ENCODE measurements around the gene KIF26A.
"Not testable (repeated sequence)": the region's sequence is repeated elsewhere in the genome, so short reads cannot be mapped to it uniquely, and the experiment has no call there.

KIF26A gene

DNA sequence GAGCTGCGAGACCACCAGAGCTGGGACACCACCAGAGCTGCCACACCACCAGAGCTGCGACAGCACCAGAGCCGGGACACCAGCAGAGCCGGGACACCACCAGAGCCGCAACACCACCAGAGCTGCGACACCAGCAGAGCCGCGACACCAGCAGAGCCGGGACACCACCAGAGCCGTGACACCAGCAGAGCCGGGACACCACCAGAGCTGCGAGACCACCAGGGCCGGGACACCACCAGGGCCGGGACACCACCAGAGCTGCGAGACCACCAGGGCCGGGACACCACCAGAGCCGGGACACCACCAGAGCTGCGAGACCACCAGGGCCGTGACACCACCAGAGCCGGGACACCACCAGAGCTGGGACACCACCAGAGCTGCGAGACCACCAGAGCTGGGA, 69.9 kb downstream of the KIF26A start:
- DNase-seq (ENCODE audit: low read depth in 2 of 2), result not testable (repeated sequence)

DNA sequence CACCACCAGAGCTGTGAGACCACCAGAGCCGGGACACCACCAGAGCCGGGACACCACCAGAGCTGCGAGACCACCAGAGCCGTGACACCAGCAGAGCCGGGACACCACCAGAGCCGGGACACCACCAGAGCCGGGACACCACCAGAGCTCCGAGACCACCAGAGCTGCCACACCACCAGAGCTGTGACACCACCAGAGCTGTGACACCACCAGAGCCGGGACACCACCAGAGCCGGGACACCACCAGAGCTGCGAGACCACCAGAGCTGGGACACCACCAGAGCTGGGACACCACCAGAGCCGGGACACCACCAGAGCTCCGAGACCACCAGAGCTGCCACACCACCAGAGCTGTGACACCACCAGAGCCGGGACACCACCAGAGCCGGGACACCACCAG, 70.7 kb downstream of the KIF26A start:
- DNase-seq (ENCODE audit: low read depth in 2 of 2), result not testable (repeated sequence)

DNA sequence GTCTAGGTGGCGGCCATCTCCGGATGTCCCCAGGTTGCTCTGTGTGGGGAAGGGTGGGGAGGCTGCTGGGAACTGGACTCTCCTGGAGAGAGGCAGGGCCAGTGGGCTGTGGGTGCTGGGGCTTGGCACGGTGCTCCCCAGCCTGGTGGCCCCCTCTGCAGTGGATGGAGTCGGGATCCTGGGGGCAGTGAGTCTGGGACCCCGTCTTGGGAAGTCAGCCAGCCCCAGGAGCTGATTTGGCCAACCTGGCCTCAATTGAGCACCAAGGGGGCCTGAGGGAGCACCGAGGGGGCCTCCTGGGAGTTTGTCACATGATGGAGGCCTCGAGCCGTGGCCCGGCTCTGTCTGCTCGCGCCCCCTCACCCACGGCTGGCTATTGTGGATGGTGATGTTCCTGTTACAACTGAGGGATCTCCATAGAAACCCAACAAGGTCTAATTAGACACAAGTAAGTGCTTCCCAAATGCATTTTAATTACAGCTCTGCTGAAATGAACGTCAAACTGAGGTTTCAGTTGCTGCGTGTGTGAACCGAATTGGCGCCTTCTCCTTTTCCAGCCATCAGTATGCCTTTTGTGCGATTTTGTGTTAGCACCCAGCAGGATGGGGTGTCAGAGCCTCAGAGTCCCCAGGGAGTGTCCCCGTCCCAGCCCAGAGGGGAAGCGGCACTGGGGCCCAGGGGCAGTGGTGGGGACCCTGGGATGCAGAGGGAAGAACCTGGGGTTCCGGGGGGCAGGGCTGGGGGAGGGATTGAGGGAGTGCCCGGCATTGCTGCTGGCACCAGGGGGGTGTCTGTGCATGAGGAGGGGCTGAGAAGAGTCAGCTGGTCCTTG, 71.8 kb downstream of the KIF26A start:
- DNase-seq (ENCODE audit: low read depth in 2 of 2), result no peak

DNA sequence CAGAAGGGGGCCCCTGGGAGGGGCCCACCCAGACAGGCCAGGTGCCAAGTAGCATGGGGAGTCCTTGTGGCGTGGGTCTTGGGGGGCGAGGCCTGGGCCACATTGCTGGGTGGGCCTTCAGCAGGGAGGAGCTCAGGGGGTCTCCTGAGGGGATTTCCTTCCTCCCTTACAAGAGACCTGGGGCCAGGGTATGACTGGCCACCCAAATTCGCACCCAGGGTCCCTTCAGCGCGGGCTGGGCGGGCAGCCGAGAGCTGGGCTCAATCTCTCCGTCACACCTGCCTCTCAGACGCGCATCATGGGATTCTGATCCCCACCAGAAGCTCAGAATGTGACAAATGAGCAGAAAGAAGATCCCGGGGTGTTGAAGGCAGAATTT, 72.4 kb downstream of the KIF26A start:
- DNase-seq (ENCODE audit: low read depth in 2 of 2), result no peak

DNA sequence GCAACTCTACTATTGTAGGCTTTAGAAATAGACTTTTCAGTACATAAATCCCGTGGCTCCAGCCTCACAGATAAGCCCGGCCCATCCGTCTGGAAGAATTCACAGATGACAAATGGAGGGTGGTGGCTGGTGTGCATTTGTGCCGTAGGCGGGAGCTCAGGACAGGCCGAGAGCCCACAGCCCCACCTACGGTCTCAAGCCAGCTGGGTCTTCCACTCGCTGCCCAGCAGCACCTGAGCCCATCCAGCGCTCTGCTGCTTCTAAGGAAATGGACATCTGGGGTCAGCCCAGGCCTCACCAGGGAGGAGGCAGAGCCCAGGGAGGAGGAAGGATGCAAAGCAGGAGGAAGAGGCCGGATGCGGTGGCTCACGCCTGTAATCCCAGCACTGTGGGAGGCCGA, 72.8 kb downstream of the KIF26A start:
- DNase-seq (ENCODE audit: low read depth in 2 of 2), result no peak

DNA sequence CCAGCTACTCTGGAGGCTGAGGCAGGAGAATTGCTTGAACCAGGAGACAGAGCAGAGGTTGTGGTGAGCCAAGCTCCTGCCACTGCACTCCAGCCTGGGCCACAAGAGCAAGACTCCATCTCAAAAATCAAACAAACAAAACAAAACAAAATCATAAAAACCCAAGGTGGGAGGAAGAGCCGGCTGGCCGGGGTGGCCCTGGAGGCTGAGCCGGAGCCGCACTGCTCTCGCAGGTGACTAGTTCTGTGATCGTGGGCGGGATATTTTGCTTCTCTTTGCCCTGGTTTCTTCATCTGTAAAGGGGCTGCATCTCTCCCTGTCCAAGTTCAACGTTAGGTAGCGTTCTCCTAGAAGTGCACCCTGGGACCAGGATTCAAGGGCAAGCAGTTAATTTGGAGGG, 73.4 kb downstream of the KIF26A start:
- no peak for DNase-seq (ENCODE audit: low read depth in 2 of 2)

DNA sequence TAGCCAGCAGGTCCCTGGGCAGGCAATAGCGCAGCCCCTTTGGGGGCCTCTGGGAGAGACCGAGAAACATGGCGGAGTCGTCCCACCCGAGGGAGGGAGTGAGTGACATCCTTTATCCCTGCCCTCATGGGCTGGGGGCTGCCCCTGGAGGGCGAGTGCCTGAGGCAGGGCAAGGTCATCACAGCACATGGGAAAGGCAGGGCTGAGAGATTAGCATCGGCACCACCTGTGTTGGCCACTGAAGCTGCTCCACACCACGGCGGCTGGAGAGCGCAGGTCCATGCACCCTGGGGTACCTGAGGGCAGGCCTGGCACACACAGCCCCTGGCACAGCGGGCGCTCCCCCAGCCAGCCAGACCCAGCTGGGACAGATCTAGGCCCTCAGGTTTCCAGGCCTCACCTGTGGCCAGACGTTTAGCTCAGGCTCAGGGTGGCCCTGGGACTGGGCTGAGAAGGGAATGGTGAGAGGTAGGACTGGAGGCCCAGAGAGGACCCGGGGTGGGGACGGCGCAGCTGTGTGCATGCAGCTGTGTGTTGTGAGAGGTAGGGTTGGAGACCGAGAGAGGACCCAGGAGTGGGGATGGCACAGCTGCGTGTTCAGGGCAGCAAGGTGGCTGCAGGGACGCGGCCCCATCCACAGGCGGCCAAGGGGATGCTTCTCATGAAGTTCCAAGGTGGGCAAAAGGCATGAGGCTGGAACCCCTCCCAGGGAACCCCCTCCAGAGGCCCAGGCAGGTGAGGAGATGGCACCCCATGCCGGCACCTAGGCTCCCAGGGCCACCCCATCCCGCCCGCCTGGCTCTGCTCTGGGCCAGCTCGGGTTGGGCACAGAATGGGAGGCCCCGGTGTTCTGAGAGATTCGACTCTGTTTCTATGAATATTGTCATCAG, 74.1 kb downstream of the KIF26A start:
- DNase-seq (ENCODE audit: low read depth in 2 of 2), result no peak

DNA sequence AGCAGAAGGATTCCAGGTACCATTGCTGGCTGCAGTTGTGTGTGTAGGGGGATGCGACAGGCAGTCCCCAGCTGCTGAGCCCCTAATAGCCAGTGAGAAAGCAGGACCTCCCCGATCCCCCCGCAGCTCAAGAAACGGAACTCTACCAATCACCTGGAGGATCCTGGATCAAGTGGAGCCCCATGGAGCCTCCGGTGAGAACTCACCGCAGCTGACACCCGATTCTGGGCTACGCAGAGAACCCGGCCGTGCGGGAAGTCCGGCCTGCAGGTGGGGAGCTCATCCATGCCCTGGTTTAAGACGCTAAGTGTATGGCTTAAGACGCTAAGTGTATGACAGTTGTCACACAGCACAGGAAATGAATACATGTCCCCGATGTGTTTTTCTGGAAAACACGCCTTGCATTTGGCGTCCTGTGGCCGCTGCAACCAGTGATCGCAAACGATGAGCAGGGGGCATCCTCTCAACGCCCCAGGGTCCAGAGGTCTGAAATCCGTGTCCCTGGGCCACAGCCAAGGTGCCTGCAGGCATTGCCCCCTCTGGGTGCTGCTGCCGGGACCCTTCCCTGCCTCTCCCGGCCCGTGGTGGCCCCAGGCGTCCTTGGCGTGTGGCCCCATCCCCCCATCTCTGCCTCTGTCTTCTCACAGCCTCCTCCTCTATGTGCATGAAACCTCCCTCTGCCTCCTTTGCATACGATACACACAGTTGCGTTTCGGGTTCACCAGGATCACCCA, 75.1 kb downstream of the KIF26A start:
- no peak for DNase-seq (ENCODE audit: low read depth in 2 of 2)

DNA sequence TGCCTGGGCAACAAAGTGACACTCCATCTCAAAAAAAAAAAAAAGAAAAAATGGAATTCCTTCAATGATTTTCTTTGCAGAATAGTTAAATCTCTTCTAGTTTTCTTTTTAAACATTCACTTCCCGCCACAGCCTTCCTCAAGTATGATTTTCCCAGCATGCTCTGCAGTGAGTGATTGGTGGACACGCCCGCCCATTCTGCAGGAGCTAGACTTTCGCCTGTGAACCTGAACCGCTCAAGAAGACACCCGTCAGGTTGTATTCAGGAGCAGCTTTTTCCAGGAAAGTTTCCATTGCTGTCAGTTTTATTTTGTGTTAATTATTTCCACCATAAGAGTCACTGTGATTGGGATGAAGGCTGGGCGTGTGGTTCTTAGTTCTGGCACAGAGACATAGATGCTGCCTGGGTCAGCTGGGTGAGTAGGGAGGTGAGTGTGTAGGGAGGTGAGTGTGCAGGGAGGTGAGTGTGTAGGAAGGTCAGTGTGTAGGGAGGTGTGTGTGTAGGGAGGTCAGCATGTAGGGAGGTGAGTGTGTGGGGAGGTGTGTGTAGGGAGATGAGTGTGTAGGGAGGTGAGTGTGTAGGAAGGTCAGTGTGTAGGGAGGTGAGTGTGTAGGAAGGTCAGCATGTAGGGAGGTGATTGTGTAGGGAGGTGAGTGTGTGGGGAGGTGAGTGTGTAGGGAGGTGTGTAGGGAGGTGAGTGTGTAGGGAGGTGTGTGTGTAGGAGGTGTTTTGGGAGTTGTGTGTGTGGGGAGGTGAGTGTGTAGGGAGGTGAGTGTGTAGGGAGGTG, 76.2 kb downstream of the KIF26A start:
- DNase-seq (ENCODE audit: low read depth in 2 of 2), result no peak

DNA sequence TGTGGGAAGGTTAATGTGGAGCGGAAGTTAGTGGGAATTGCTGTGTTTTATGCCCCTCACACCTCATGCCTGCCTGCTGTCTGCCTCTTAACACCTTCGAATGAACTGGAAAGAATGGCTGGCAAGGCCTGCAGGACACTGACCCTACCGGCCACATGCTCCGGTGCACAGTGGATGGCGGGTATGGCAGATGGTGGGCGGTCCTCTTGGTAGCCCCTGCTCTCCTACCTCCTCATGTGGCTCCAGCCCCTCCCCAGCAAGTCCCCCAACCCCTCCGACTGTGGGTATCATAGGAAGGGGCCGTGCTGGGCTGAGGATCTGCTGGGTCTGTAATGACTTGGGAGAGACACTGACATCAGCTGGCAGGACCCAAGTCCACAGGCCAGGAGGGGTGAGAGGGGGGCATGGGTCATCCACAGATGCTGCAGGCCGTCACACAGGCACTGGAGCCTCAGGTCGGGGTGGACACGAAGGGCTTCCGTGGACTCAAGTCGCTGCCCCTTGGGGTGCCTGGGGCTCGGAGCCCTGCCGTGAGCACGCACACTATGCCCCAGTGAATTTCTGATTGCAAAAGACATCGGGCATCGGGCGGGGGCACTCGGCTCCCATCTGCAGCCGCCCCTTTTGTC, 77.4 kb downstream of the KIF26A start:
- DNase-seq (ENCODE audit: low read depth in 2 of 2), result no peak

DNA sequence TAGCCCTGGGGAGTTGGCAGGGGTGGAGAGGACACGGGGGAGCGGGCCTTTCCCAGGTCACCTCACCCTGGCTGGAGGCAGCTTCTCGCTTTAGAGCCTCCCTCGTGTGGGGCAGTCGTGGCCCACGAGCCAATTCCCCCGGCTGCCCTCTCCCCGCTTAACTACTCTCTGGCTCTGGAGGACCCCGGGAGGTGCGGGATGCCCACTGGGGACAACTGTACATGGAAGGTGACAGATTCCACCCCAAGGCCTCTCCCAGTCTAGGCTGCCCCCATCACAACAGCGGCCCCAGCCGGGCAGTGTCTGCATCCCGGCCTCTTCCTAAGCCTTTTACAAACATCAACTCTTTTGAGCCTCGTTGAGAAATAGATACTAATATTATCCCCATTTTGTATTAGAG, 78.1 kb downstream of the KIF26A start:
- no peak for DNase-seq (ENCODE audit: low read depth in 2 of 2)

DNA sequence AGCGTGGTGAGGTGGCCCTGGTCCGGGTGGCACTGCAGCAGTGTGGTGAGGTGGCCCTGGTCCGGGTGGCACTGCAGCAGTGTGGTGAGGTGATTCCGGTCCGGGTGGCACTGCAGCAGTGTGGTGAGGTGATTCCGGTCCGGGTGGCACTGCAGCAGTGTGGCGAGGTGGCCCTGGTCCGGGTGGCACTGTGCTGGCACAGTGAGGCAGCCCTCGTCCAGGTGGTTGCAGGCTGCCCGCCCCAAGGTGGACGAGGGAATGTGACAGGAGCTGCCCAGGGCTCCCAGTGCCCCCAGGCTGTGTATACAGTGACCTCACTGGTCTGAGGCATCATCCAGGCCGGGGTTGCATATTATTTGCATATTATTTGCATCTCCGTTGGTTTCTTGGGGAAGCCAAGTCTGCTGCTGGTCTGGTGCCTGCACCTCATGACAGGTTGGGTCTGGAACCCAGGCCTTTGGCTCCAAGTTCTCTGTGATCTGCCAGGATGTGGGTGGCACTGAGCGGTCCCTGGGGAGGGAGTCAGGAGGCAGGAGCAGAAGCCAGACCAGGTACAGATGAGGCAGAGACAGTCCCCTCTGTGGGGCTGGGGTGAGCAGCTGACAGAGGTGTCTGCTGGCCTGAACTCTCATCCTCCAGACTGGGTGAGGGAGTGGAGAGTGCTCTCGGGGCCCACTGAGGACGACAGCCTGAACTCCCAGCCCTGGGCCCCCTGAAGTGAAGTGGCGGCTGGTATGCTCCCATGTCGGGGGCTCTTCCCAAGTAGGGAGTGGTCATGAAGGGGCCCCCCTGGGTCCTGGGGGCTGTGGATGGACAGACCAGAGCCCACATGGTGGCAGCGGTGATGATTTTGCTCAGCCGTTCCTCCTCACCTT, 79.3 kb downstream of the KIF26A start:
- no peak for DNase-seq (ENCODE audit: low read depth in 2 of 2)

DNA sequence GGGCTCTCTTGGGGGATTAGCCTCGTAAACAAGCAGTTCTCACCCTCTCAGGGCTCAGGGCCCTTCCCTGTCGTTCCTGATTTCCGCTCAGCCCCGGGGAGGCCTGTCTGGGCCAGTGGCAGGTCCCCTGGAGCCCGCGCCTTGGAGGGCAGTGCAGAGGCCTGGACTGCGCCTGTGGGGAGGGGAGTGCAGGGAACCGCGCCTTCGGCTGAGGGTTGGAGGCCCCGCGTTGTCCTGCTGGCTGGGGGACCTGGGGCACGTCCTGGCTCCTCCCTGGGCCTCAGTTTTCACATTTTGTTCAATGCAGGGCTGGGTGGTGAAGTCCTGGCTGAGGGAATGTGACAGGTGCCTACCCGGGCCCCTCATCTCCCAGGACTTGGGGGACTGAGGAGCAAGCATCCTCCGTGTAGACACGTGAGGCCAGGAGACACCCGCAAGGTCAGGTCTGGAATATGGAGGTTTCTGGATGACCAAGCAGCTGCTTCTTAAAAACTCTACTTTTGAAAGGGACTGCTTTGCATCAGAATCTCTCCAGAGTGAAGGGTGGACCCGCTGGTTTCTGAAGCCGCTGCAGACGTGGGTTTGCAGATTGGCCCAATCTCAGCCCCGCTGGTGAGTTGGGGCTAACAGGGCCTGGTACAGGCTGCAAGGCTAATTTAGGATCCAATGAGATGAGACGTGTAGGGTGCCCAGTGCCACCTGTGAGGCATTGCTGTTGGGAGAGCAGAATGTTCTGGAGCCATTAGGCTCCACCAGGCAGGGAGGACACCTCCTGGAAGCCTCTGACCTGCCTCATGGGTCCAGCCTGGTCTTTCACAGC, 80.2 kb downstream of the KIF26A start:
- no peak for DNase-seq (ENCODE audit: low read depth in 2 of 2)

DNA sequence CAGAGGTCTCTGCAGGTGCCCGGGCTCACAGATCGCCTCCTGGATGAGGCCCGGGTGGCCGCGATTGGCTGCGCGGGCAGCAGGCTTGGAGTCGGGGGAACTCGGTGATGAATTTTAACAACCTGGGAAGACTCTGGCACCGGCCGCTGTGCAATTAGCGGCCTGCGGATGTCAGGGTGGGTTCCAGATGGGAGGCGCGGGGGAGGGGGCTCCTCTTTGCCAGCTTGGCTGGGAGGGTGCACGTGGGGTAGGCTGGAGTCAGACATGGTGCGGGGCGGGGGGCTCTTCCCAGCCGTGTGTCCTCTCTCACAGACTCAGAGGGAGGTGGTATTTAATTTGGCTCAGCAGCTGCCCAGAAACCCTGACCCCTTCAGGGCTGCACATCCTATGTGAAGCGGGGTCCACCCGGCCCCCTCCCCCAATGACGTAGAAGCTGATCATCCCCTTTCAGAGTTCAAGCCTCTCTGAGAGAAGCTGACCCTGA, 81.4 kb downstream of the KIF26A start:
- no peak for DNase-seq (ENCODE audit: low read depth in 2 of 2)

DNA sequence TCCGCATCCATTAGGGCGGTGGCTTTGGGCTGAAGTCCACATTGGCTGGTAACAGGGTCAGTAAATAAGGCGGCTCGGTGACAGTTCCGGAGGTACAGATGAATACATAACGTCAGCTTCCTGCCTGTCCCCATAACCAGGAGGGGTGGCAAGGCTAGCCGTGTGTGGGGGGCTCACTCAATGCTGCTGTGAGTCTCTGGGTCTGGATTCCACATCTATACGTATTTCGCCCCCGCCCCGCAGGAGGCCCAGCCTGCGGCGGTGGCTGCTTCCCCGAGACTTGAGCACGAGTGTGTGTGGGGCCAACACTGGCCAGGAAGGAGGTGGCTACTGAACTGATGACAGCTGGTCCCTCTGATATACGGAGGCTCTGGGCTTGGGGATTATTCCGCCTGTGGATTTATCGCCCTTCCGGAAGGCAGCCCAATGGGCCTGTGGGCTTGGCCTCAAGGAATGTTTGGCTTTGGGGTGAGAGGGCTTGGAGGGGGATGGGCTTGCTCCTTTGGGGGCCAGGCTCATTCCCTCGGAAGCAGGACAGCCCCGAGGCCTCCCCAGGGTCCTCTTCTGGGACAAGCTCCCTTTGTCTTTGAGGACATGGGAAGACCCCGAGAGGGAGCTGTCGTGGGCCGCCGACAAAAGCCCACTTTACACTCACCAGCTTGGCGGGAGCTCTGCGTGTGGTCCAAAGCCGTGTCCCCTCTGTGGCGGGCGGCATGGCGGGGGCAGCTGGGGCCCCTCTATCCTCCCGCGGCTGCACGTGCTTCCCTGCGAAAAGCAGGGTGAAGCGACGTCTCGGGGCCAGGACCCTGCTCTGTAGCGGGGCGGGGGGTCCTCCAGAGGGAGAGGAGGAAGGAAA, 82.1 kb downstream of the KIF26A start:
- DNase-seq (ENCODE audit: low read depth in 2 of 2), result no peak

DNA sequence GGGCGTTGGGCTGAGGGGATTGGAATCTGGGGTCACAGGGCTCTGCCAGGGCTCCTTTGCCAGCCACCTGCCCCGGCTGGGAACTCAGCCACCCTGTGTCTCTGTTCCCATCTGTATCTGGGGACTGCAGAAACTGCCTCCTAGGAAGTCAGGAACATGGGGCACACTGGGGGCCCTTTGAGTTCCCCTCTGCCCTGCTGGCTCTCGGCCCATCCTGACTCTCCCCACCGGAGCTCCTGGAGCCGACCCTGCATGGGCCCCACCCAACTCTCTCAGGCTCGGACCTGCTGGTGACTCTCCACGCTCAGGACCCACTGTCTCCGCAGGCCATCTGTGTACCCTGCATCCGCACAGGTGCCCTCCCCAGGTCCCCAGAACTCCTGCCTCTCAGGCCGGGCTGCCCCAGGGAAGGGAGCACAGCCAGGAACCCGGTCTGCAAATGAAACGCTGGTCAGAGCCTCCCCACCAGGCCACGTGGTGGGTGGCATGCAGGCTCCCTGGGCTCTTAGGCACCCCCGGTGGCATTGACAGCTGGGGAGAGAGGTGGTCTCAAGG, 82.8 kb downstream of the KIF26A start:
- DNase-seq (ENCODE audit: low read depth in 2 of 2), result no peak

DNA sequence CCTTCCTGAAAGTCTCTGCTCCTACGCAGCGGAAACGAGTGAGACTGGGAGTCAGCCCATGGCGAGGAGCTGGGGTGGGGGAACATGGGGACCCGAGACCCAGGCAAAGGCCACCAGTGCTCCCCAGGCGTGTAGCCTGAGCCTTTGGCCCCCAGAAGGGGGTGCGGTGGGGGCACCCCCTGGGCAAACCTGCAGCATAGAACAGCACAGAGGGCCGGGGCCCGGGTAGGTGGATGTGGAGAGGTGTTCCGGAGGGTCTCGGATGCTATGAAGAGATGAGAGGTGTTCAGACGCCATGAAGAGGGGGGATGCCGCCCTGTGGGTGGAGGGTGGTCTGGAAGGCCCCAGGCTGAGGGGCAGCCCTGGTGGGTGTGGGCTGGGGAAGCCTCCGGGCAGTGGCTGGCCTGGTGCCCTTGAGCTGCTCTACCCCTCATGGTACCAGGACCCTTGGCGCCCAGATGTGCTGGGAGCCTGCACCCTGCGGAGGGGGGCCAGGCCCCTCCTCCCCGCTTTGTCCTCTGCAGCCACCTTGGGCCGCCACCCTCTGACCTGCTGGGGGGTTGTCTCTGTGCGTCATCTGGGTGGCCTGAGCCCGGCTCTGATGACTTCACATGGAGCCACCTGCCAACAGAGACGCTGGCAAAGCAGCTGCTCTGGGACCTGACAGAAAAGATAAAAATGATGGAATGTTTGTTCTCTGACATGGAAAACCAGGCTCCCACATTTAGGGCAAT, 83.4 kb downstream of the KIF26A start:
- DNase-seq (ENCODE audit: low read depth in 2 of 2), result no peak
